Measurements from ENCODE around the gene NTRK2.

- no peak for TF ChIP-seq ZNF335 (tag by site-specific recombination; conservative IDR thresholded peaks at IDR 0.05)
- no peak for TF ChIP-seq ZNF26 (tag by site-specific recombination; IDR thresholded peaks at IDR 0.05)
Measured at GRCh38 chr9:84671586-84672521, 2.3 kb downstream of the NTRK2 start.

All from HEK293 (cell line).